NCI-H1105 treated with DMSO at 0.1 percent for 48 hours (cell line): ENCODE measurements around the gene RBCK1.

Experiments used
- DNase-seq: peaks from one replicate; lab custom pipeline; 2025; lab: John Stamatoyannopoulos, UW

The RBCK1 gene

GRCh38 chr20:399182-399707, 8.9 kb upstream of the RBCK1 start:
- DNase-seq, result no peak

GRCh38 chr20:400128-400453, 8.0 kb upstream of the RBCK1 start:
- DNase-seq, result no peak

- no peak for DNase-seq
Measured at GRCh38 chr20:400454-401275, 7.4 kb upstream of the RBCK1 start.

GRCh38 chr20:401682-402495, 6.2 kb upstream of the RBCK1 start:
- DNase-seq, result no peak

- no peak for DNase-seq
Measured at GRCh38 chr20:402496-402885, 5.6 kb upstream of the RBCK1 start.

- no peak for DNase-seq
Measured at GRCh38 chr20:402898-403581, 5.1 kb upstream of the RBCK1 start.

- no peak for DNase-seq
Measured at GRCh38 chr20:403582-403957, 4.5 kb upstream of the RBCK1 start.

- DNase-seq, result no peak
Measured at GRCh38 chr20:404088-404487, 4.0 kb upstream of the RBCK1 start.

- no peak for DNase-seq
Measured at GRCh38 chr20:406200-407132, 1.6 kb upstream of the RBCK1 start.

- DNase-seq, result peak; percentile 74
Measured at GRCh38 chr20:407133-407952, 756 bp upstream of the RBCK1 start.

GRCh38 chr20:408843-409696, 971 bp downstream of the RBCK1 start:
- no peak for DNase-seq

- no peak for DNase-seq
Measured at GRCh38 chr20:409697-410559, 1.8 kb downstream of the RBCK1 start.

GRCh38 chr20:412081-412480, 4.0 kb downstream of the RBCK1 start:
- DNase-seq, result no peak

GRCh38 chr20:414161-414560, 6.1 kb downstream of the RBCK1 start:
- no peak for DNase-seq

GRCh38 chr20:415820-416322, 7.8 kb downstream of the RBCK1 start:
- no peak for DNase-seq

GRCh38 chr20:416950-417800, 9.1 kb downstream of the RBCK1 start:
- no peak for DNase-seq

- no peak for DNase-seq
Measured at GRCh38 chr20:417801-418342, 9.8 kb downstream of the RBCK1 start.
